ENCODE data around the gene C1QTNF8.
"Not testable (repeated sequence)": the region's sequence is repeated elsewhere in the genome, so short reads cannot be mapped to it uniquely, and the experiment has no call there.

C1QTNF8 gene

DNA sequence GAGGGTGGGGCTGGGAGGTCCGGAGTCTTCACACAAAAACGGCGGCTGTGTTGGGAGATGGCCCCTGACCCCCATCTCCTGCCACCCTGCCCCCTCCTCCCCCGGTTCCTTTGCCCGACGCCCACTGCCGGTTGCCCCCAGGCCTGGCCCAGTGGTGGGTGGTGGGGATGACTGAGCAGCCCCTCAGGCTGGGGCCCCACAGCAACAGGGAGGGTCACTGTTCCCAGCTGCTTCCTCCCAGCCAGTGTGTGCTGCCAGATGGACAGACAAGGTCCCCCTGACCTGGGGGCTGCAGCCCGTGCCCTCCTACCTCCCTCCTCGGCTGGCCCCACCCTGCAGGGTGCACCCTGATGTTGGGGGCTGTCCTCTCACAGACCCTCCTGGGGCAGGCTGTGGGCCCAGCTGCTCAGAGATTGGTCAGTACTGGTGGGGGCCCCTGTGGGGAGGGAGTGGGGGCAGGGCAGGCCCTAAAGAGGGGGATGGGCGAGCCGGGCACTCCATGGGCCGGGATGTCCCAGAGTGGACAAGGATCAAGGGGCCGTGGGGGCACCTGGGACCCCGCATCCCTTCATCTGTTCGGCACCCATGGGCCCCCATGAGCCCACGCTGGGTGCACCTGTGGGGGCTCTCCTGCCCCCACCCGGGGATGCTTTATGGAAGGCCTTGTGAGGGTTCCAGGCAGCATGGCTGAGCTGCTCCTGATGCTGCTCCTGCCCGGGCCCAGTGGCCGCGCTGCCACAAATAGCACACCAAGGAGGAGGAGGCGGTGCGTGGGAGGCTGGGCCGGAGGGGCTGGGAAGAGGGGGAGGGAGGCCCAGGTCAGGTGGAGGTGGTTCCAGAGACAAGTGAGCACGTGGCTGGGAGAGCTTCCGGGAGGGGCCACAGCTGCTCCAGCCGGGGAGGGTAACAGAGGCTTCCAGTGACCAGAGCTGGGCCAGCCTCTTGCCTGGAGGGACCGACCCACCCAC is 5.1 kb downstream of the C1QTNF8 start:
- no peak for DNase-seq (ENCODE audit: low read depth)
- TF ChIP-seq, protein P1, sequence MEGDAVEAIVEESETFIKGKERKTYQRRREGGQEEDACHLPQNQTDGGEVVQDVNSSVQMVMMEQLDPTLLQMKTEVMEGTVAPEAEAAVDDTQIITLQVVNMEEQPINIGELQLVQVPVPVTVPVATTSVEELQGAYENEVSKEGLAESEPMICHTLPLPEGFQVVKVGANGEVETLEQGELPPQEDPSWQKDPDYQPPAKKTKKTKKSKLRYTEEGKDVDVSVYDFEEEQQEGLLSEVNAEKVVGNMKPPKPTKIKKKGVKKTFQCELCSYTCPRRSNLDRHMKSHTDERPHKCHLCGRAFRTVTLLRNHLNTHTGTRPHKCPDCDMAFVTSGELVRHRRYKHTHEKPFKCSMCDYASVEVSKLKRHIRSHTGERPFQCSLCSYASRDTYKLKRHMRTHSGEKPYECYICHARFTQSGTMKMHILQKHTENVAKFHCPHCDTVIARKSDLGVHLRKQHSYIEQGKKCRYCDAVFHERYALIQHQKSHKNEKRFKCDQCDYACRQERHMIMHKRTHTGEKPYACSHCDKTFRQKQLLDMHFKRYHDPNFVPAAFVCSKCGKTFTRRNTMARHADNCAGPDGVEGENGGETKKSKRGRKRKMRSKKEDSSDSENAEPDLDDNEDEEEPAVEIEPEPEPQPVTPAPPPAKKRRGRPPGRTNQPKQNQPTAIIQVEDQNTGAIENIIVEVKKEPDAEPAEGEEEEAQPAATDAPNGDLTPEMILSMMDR (conservative IDR thresholded peaks at IDR 0.05; ENCODE audit: control insufficient read depth, insufficient read depth, low read depth, low read length) = no peak
- H3K4me3 ChIP-seq (ENCODE audit: control insufficient read depth, low read depth, low read length) = no peak overlapping the region

DNA sequence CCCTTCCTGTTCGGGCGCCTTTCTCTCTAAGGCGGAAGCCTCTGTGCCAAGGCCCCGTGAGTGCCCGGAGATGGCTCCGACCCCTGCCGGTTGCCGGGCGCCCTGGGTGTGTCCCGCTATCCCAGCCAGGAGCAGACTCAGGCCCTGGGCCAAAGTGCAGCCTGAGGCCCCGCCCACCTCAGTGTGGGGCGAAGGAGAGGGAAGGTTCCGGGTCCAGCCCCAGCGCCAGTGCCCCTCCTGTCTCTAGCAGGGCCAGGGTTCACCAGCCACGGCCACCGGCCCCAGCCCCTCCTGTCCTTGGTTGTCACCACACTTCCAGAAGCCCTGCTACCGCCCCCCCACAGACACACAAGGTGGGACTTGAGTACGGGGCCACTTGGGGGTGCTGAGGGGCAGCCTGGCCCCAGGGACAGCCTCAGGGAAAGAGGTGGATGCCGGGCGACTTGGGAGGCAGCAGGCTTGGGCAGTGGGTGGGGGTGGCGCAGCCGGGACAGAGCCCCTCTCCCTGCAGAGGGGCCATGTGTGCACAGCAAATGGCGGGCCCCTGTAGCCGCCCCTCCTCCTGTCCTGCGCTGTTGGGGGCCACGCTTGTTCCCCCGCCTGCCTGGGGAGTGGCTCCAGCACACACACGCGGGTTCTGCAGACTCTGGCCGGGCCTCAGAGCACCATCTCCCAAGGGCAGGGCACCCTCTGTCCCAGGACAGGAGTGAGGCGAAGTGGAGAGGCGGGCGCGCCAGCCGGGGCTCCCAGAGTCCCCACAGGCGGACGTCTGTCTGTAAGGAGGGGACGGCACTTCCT is 6.0 kb downstream of the C1QTNF8 start:
- DNase-seq (ENCODE audit: low read depth) = no peak
- H3K4me3 ChIP-seq (ENCODE audit: control insufficient read depth, low read depth, low read length) = no peak overlapping the region
- TF ChIP-seq, protein P1 (conservative IDR thresholded peaks at IDR 0.05; ENCODE audit: control insufficient read depth, insufficient read depth, low read depth, low read length) = no peak

DNA sequence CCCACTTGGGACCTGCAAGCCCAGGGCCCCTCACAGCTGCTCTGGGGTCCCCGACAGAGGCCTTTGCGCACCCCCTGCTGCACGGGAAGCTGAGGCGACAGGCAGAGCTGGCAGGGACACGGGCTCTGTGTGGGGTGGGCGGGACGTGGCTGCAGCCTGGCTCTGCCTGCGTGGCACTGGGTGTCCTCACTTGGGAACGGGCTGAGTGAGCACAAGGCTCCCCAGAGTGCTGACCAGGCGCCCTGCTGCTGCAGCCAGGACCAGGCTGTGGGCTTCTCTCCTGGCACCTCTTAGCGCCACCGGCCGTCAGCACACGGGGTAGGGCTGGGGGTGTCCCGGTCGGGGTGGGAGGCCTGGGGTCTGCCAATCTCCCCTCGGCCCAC is 6.6 kb downstream of the C1QTNF8 start:
- no peak for DNase-seq (ENCODE audit: low read depth)
- TF ChIP-seq, protein P1 (conservative IDR thresholded peaks at IDR 0.05; ENCODE audit: control insufficient read depth, insufficient read depth, low read depth, low read length) = no peak
- no peak overlapping the region for H3K4me3 ChIP-seq (ENCODE audit: control insufficient read depth, low read depth, low read length)

DNA sequence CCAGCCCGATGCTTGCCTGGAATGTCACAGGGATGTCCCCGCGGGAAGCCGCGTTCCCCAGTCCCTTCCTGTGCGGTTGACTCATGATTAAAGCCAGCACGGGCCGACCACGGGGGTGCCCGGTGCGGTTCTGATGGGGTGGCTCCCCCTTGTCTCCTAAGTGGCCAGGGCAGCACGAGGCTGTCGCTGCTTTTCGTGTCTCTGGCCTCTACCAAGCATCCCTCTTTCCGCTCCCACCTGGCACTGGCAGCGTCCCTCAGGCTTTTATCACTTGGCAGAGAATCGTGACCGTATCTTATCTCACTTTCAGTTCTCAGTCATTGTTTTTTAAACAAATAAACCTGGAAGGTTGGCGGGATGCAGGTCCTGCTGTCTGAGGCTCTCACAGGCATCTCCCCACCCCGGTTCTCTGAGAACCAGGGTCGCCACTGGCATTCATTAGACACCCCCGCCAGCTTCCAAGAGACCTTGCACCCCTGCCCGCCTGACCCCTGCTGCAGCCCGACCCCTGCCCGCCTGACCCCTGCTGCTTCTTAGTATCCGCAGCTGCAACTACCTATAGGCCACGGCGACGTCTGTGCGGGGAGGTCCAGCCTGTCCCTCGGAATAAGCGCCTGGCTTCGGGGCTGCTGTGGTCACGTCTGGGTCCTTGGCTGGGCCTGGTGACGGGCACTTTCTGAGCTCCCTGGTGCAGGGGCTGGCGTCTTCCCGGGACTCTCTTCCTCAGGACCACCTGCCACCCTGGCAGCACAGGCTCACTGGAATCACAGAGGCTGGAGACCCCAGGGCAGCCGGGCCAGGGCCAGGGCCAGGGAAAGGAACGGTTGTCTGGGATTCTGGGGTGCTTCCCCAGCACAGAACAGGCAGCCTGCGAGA is 7.5 kb downstream of the C1QTNF8 start:
- TF ChIP-seq, protein P1 (conservative IDR thresholded peaks at IDR 0.05; ENCODE audit: control insufficient read depth, insufficient read depth, low read depth, low read length) = no peak
- no peak overlapping the region for H3K4me3 ChIP-seq (ENCODE audit: control insufficient read depth, low read depth, low read length)
- DNase-seq (ENCODE audit: low read depth) = no peak

GRCh38 chr16:1086443-1086842 is 9.6 kb downstream of the C1QTNF8 start:
- DNase-seq (ENCODE audit: low read depth); H3K4me3 ChIP-seq (ENCODE audit: control insufficient read depth, low read depth, low read length): not testable (repeated sequence)

DNA sequence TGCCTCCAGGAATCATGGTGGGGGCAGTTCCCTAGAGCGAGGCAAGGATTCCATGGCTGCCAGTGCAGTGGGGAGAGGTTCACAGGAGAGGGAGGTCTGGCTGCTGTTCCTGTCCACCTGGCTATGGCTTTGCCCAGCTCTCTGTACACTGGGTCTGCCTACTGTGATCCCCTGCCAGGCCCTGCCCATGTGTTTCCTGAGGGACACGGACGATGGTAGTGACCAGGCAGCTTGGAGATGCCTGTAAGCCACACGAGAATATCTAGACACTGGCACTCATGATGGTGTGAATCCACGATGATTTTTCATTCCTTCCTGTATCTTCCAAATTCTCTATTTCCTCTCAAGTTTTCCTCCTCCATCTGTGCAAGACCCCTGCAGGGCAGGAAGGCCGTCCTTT is 11.1 kb downstream of the C1QTNF8 start:
- TF ChIP-seq, protein P1 (conservative IDR thresholded peaks at IDR 0.05; ENCODE audit: control insufficient read depth, insufficient read depth, low read depth, low read length) = no peak
- no peak for DNase-seq (ENCODE audit: low read depth)
- no peak overlapping the region for H3K4me3 ChIP-seq (ENCODE audit: control insufficient read depth, low read depth, low read length)

Measured in fibroblast of mammary gland (primary cell).